ENCODE measurements around the gene ALG14. TPM values are rescaled to one million over a fixed set of nuclear protein-coding genes. Genes with fewer than 3 reads are reported as not detected.

Gene ALG14
- total RNA-seq, 2 experiments from 2014 or later: 0.08 to 0.52 TPM

DNA sequence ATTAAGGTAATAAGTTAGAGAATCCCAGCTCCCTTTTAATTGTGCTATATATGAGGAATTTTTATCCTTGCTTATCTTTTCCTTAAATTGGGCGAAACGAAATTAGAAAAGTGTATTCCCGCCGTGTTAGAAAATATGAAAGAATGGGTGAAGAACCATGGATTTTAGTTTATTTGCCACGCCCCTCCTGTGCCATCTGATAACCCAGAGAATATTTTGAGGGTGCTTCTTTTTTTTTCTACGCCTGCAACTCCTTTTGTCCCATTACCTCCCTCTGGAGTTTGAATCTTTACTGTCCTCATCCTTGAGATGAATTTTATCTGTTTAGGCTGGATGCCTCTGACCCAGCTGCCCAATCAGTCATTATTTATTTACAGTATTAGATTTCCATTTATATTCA, 46.0 kb upstream of the ALG14 start:
- POLR2A ChIA-PET: interaction anchor here (1.3 to 2.2 kb wide), 2 partner anchors 11 to 115 kb away, joined by 5 to 14 read pairs; partner anchors contain the start of gene RWDD3
- Histone ChIP-seq H3K36me3 (ENCODE audit: insufficient read depth, low read length) (no peaks in the 10 kb centered on the region), H3K27me3 (ENCODE audit: control insufficient read depth in 1 of 2, insufficient read depth in 2 of 2, low read length in 2 of 2) (peaks cover 32 to 35% of the 10 kb centered on the region in 2 experiments), H3K4me1 (ENCODE audit: insufficient read depth, low read length) (peaks cover 12% of the 10 kb centered on the region), H3K27ac (ENCODE audit: low read depth in 1 of 2, low read length in 2 of 2) (no peak overlapping the region), H3K9me3 (ENCODE audit: control insufficient read depth in 1 of 2, insufficient read depth in 1 of 2, low read length in 2 of 2) (no peaks in the 10 kb centered on the region), H3K4me3 (ENCODE audit: low read length) (no peak overlapping the region)
- H3K4me1 Mint-ChIP-seq (ENCODE audit: low read depth): peaks cover 4% of the 10 kb centered on the region
- H3K4me3 Mint-ChIP-seq: peak overlapping the region; percentile 90
- no peaks in the 10 kb centered on the region for H3K9me3 Mint-ChIP-seq
- ATAC-seq (ENCODE audit: poor library complexity): no peak
- intact Hi-C loops (cut with DNase I, micrococcal nuclease): loop anchor here in 1 of 2 experiments (5.0 kb wide), 1 partner anchor 109 kb away; no protein-coding TSS in a partner anchor
- H3K27me3 Mint-ChIP-seq: peaks cover 62% of the 10 kb centered on the region
- no peak overlapping the region for H3K27ac Mint-ChIP-seq
- CTCF ChIA-PET: no interaction called here
- H3K36me3 Mint-ChIP-seq (ENCODE audit: low read depth): peaks cover 4% of the 10 kb centered on the region
- TF ChIP-seq CTCF (IDR thresholded peaks at IDR 0.05): no peak
- DNase-seq: no peak

DNA sequence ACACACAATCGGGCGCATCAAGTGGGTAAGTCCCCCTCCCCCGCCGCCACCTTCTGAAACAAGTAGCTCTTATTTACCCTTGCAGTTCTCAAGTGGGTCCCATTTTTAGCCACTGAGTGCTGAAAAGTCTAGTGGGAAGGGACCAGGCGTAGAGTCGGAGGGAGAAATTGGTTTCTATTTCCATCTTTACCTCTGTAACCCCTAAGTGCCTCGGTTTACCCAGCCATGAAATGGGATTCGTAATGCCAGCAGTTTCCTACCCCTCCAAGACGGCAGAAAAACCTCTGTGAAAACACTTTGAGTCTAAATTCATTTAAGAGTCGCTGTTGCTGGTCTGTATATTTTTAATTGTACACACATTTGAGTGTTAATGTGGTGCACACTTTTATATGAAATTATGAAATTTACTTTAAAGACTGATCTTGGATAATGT, 45.3 kb upstream of the ALG14 start:
- H3K9me3 ChIP-seq (ENCODE audit: control insufficient read depth in 1 of 2, insufficient read depth in 1 of 2, low read length in 2 of 2): no peaks in the 10 kb centered on the region
- ATAC-seq (ENCODE audit: poor library complexity): no peak

More for the DNA sequence above, 45.3 kb upstream of the ALG14 start:
- Histone ChIP-seq H3K27me3 (ENCODE audit: control insufficient read depth in 1 of 2, insufficient read depth in 2 of 2, low read length in 2 of 2) (peaks cover 32 to 35% of the 10 kb centered on the region in 2 experiments), H3K4me1 (ENCODE audit: insufficient read depth, low read length) (peaks cover 12% of the 10 kb centered on the region), H3K36me3 (ENCODE audit: insufficient read depth, low read length) (no peaks in the 10 kb centered on the region), H3K4me3 (ENCODE audit: low read length) (peak overlapping the region; percentile 45), H3K27ac (ENCODE audit: low read depth in 1 of 2, low read length in 2 of 2) (no peak overlapping the region)
- TF ChIP-seq CTCF (IDR thresholded peaks at IDR 0.05): no peak
- peak in 2 of 14 experiments; percentile 5 to 46 for DNase-seq
- ChIA-PET POLR2A (interaction anchor here (2.0 to 2.2 kb wide), 2 partner anchors 45 to 116 kb away, joined by 14 to 15 read pairs; partner anchors contain the start of genes ALG14 and RWDD3), CTCF (interaction anchor here (0.9 to 1.7 kb wide), 2 partner anchors 33 to 116 kb away, joined by 4 to 7 read pairs; partner anchors contain the start of gene RWDD3)
- H3K27me3 Mint-ChIP-seq: peaks cover 62% of the 10 kb centered on the region
- intact Hi-C loops (cut with DNase I, micrococcal nuclease): loop anchor here in 1 of 2 experiments (5.0 kb wide), 1 partner anchor 109 kb away; no protein-coding TSS in a partner anchor
- H3K36me3 Mint-ChIP-seq (ENCODE audit: low read depth): peaks cover 4% of the 10 kb centered on the region
- H3K27ac Mint-ChIP-seq: no peak overlapping the region
- peak overlapping the region; percentile 90 for H3K4me3 Mint-ChIP-seq
- H3K4me1 Mint-ChIP-seq (ENCODE audit: low read depth): peaks cover 4% of the 10 kb centered on the region
- H3K9me3 Mint-ChIP-seq: no peaks in the 10 kb centered on the region
